MCF 10A (cell line): ENCODE measurements around the gene IBA57. TPM values are rescaled to one million over a fixed set of nuclear protein-coding genes. Genes with fewer than 3 reads are reported as not detected.

Source experiments
- BruUV-seq: library from RNA; stranded (reverse); fragments of 400-500 nt; replicated peaks from 2 replicates; lab custom pipeline; 2021; lab: Mats Ljungman, UMichigan
- CTCF ChIA-PET: fragments of 300-600 bp; sonication (Branson Sonifier 250); formaldehyde crosslinking; extraction: SDS; loops from one replicate; lab custom pipeline; 2021; ENCODE audit warnings: antibody characterized with exemption, inconsistent platforms; lab: Yijun Ruan, JAX
- POLR2A ChIA-PET: fragments of 300-600, 350-650 bp; sonication (Branson Sonifier 250); formaldehyde crosslinking; extraction: SDS; loops from one replicate; lab custom pipeline; 2020; ENCODE audit warnings: antibody characterized with exemption, inconsistent platforms; lab: Yijun Ruan, JAX
- DNase-seq: peaks from one replicate; pipeline ENCODE4 v3.0.0-alpha.2; 2018; ENCODE audit not compliant: unreplicated experiment
- H3K27ac Mint-ChIP-seq: one replicate; pipeline ENCODE4 v1.8.0; 2022; ENCODE audit warnings: mild to moderate bottlenecking, low read depth, mixed read lengths; ENCODE audit not compliant: unreplicated experiment
- H3K27me3 Mint-ChIP-seq: one replicate; pipeline ENCODE4 v1.8.0; 2022; ENCODE audit warnings: mixed read lengths; ENCODE audit not compliant: insufficient read depth, unreplicated experiment
- H3K36me3 Mint-ChIP-seq: one replicate; pipeline ENCODE4 v1.8.0; 2022; ENCODE audit warnings: mild to moderate bottlenecking, moderate library complexity, mixed read lengths; ENCODE audit not compliant: insufficient read depth, unreplicated experiment
- H3K4me1 Mint-ChIP-seq: one replicate; pipeline ENCODE4 v1.8.0; 2022; ENCODE audit warnings: mixed read lengths; ENCODE audit not compliant: insufficient read depth, unreplicated experiment
- H3K4me3 Mint-ChIP-seq: one replicate; pipeline ENCODE4 v1.8.0; 2022; ENCODE audit warnings: mild to moderate bottlenecking, moderate library complexity, mixed read lengths; ENCODE audit not compliant: unreplicated experiment
- H3K9me3 Mint-ChIP-seq: one replicate; pipeline ENCODE4 v1.8.0; 2022; ENCODE audit warnings: mixed read lengths; ENCODE audit not compliant: unreplicated experiment
- intact Hi-C: fragments of 100-400 bp; cut with micrococcal nuclease; formaldehyde crosslinking; loops from 2 replicates; pipeline ENCODE4 v1.14.1; 2022
- total RNA-seq: library from RNA; stranded (reverse); gene quantifications from 2 replicates; pipeline ENCODE4 v1.2.3, GENCODE V29; 2022
- TF ChIP-seq, protein P1 (sequence below): fragments of 200-600 bp; IDR thresholded peaks from one replicate; pipeline ENCODE4 v1.8.0; 2022; ENCODE audit warnings: antibody characterized with exemption, mild to moderate bottlenecking; ENCODE audit not compliant: unreplicated experiment

IBA57 gene
- total RNA-seq, 1 experiment from 2014 or later = 16.5 TPM

DNA sequence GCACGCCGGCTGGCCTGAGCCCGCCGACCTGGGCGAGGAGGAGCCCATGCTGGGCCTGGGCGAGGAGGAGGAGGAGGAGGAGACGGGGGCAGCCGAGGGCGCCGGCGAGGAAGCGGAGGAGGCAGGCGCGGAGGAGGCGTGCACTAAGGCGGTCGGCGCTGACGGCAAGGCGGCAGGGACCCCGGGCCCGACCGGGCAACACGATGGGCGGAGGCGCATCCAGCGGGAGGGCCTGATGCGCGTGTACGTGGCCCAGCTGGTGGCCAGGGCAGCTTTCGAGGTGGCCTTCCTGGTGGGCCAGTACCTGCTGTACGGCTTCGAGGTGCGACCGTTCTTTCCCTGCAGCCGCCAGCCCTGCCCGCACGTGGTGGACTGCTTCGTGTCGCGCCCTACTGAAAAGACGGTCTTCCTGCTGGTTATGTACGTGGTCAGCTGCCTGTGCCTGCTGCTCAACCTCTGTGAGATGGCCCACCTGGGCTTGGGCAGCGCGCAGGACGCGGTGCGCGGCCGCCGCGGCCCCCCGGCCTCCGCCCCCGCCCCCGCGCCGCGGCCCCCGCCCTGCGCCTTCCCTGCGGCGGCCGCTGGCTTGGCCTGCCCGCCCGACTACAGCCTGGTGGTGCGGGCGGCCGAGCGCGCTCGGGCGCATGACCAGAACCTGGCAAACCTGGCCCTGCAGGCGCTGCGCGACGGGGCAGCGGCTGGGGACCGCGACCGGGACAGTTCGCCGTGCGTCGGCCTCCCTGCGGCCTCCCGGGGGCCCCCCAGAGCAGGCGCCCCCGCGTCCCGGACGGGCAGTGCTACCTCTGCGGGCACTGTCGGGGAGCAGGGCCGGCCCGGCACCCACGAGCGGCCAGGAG lies 7.2 kb upstream of the IBA57 start:
- POLR2A ChIA-PET = interaction anchor here (10.8 kb wide), 1 partner anchor 17 kb away, joined by 318 read pairs; the partner anchor contains the start of gene GUK1
- Mint-ChIP-seq H3K4me1 (peaks cover 36% of the 10 kb centered on the region), H3K4me3 (no peak overlapping the region), H3K27ac (no peak overlapping the region), H3K27me3 (no peaks in the 10 kb centered on the region), H3K9me3 (no peaks in the 10 kb centered on the region), H3K36me3 (peaks cover 6% of the 10 kb centered on the region)
- BruUV-seq = no TSS peak
- CTCF ChIA-PET = interaction anchor here (1.0 to 1.3 kb wide), 3 partner anchors 7 to 159 kb away, joined by 3 to 5 read pairs (median 4); no protein-coding TSS in a partner anchor
- intact Hi-C loops = no loop called here
- TF ChIP-seq, protein P1, sequence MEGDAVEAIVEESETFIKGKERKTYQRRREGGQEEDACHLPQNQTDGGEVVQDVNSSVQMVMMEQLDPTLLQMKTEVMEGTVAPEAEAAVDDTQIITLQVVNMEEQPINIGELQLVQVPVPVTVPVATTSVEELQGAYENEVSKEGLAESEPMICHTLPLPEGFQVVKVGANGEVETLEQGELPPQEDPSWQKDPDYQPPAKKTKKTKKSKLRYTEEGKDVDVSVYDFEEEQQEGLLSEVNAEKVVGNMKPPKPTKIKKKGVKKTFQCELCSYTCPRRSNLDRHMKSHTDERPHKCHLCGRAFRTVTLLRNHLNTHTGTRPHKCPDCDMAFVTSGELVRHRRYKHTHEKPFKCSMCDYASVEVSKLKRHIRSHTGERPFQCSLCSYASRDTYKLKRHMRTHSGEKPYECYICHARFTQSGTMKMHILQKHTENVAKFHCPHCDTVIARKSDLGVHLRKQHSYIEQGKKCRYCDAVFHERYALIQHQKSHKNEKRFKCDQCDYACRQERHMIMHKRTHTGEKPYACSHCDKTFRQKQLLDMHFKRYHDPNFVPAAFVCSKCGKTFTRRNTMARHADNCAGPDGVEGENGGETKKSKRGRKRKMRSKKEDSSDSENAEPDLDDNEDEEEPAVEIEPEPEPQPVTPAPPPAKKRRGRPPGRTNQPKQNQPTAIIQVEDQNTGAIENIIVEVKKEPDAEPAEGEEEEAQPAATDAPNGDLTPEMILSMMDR = no peak
- no peak for DNase-seq

GRCh38 chr1:228159008-228159665 lies 6.5 kb upstream of the IBA57 start:
- H3K27ac Mint-ChIP-seq = no peak overlapping the region
- TF ChIP-seq, protein P1 = no peak
- no peaks in the 10 kb centered on the region for H3K9me3 Mint-ChIP-seq
- no peaks in the 10 kb centered on the region for H3K27me3 Mint-ChIP-seq
- peaks cover 44% of the 10 kb centered on the region for H3K4me1 Mint-ChIP-seq
- intact Hi-C loops = no loop called here
- H3K36me3 Mint-ChIP-seq = peaks cover 6% of the 10 kb centered on the region
- H3K4me3 Mint-ChIP-seq = no peak overlapping the region
- no peak for DNase-seq
- ChIA-PET POLR2A (interaction anchor here (1.3 to 10.8 kb wide), 2 partner anchors 11 to 18 kb away, joined by 4 to 318 read pairs; partner anchors contain the start of gene GUK1), CTCF (interaction anchor here (0.7 to 1.3 kb wide), 4 partner anchors 8 to 160 kb away, joined by 3 to 5 read pairs (median 4); no protein-coding TSS in a partner anchor)
- no TSS peak for BruUV-seq

- H3K27ac Mint-ChIP-seq = no peak overlapping the region
- ChIA-PET POLR2A (interaction anchor here (0.7 to 10.8 kb wide), 3 partner anchors 12 to 25 kb away, joined by 3 to 318 read pairs (median 4); partner anchors contain the start of gene GUK1), CTCF (interaction anchor here (0.6 to 2.2 kb wide), 3 partner anchors 20 to 38 kb away, joined by 3 to 7 read pairs (median 3); no protein-coding TSS in a partner anchor)
- no peak overlapping the region for H3K4me3 Mint-ChIP-seq
- no peak for DNase-seq
- H3K27me3 Mint-ChIP-seq = no peaks in the 10 kb centered on the region
- peaks cover 7% of the 10 kb centered on the region for H3K36me3 Mint-ChIP-seq
- no TSS peak for BruUV-seq
- TF ChIP-seq, protein P1 = no peak
- H3K4me1 Mint-ChIP-seq = peaks cover 44% of the 10 kb centered on the region
- no peaks in the 10 kb centered on the region for H3K9me3 Mint-ChIP-seq
- intact Hi-C loops = no loop called here
Observed at GRCh38 chr1:228160201-228160761, 5.3 kb upstream of the IBA57 start.
